Stimulated activated CD8-positive, alpha-beta memory T cell treated with anti-CD3 and anti-CD28 coated beads, Interleukin-2, amount 100 ng/mL, for 48 hours (primary cell): Measurements from ENCODE around the gene JDP2.
"Not testable (repeated sequence)": the region's sequence is repeated elsewhere in the genome, so short reads cannot be mapped to it uniquely, and the experiment has no call there.

Experiments
- DNase-seq, 2 donors: peaks; one replicate each; pipeline ENCODE4 v3.0.0-alpha.2; 2020; ENCODE audit warnings: low read depth in 2 of 2

The JDP2 gene, protein sequence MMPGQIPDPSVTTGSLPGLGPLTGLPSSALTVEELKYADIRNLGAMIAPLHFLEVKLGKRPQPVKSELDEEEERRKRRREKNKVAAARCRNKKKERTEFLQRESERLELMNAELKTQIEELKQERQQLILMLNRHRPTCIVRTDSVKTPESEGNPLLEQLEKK

DNA sequence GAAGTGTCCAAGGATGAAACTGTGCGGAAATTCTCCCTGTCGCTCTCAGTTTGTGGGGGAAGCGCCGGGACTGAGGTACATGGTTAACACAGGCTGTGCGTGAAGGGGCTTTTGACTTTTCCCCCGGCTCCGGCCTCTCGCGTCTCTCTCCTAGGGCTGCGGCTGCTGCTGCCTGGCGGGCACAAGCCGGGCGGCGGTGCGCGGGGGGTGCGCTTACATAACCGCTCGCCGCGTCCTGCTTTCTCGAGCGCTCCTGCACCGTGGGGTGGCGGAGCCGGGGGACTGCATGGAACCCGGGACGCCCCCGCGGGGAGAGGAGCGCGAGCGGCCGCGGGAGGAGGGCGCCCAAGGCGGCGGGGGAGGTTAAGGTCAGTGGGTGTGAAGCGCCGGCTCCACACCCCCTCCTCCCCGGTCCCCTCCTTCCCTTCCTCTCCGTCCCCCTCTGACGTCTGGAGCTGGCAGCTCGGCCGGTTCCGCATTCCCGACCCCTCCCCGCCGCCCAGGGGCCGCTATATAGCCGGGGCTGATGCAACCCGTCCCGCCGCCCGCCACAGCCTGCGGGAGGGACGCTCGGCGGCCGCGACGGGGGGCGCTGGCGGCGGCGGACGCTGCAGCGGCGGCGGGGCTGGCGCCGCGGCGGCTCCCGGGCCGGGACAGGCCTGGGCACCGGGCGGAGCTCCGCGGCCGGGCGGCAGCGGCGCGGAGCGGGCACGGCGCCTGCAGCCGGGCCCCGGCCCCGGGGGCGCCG lies at the start of gene JDP2:
JDP2 (plus strand) TSS at position 541 of the 748 bp plus-strand sequence. CDS start 9,899 bp downstream, outside the sequence.
- DNase-seq: peak in 1 of 2 donors; percentile 21

GRCh38 chr14:75379246-75379929 lies 48.4 kb upstream of the JDP2 start:
- DNase-seq: no peak

DNA sequence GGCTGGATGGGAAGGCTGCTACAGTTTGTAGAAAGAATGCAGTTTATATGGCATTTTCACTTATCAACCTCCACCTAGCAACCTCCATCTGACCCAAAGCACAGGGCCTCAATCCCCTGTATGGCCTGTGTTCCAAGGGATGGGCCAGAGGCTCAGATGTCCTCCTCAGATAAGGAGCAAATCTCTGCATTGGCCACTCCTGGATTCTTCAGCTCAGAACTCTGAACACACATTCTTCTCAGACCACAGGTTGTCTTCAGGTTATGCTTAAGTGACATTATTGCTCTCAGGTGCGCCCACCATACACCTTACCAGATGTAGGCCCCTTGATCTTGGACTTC lies 47.9 kb upstream of the JDP2 start:
- DNase-seq: no peak

- DNase-seq: no peak
Measured at GRCh38 chr14:75380656-75381055, 47.2 kb upstream of the JDP2 start.

DNA sequence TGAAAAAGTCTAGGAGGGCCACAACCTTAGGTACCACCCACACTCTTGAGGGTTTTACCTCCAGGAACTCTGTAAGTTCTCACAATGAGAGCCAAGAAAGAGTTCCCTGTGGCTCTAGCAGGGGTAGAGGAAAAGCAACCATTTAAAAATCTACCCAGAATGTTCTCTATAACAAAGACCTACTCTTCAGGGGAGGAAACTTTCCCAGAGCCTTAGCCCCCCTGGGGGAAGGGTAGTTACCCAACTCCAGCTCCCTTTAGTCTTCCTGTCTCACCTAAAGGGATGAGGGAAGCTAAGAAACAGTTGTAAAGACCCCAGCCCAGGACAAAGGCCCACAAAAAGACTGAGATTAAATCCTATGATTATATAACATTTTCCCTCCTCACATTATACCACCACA lies 46.2 kb upstream of the JDP2 start:
- no peak for DNase-seq

- DNase-seq: not testable (repeated sequence)
Measured at GRCh38 chr14:75383219-75383618, 44.6 kb upstream of the JDP2 start.

DNA sequence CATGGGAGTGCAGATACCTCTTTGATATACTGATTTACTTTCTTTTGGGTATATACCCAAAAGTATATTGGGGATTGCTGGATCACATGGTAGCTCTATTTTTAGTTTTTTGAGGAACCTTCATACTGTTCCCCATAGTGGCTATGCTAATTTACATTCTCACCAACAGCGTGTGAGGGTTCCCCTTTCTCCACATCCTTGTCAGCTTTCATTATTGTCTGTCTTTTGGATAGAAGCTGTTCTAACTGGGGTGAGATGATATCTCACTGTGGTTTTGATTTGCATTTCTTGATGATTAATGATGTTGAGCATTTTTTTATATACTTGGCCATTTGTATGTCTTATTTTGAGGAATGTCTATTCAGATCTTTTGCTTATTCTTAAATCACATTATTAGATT lies 44.1 kb upstream of the JDP2 start:
- no peak for DNase-seq

- no peak for DNase-seq
Measured at GRCh38 chr14:75389679-75390078, 38.1 kb upstream of the JDP2 start.

GRCh38 chr14:75390183-75390582 lies 37.6 kb upstream of the JDP2 start:
- no peak for DNase-seq

DNA sequence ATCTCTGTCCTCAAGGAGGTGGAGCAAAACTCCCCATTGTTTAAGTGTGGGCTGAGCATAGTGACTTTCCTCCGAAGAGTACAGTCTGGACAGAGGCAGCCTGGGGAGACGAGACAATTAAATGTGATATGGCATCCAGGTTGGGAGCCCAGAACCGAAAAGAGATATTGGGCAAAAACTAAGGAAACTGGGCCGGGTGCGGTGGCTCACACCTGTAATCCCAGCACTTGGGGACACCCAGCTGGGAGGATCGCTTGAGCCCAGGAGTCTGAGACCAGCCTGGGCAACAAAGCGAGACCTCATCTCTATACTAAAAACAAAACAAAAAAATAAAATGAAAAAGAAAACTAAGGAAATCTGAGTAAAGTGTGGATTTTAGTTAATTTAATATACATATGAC lies 35.9 kb upstream of the JDP2 start:
- DNase-seq: no peak

DNA sequence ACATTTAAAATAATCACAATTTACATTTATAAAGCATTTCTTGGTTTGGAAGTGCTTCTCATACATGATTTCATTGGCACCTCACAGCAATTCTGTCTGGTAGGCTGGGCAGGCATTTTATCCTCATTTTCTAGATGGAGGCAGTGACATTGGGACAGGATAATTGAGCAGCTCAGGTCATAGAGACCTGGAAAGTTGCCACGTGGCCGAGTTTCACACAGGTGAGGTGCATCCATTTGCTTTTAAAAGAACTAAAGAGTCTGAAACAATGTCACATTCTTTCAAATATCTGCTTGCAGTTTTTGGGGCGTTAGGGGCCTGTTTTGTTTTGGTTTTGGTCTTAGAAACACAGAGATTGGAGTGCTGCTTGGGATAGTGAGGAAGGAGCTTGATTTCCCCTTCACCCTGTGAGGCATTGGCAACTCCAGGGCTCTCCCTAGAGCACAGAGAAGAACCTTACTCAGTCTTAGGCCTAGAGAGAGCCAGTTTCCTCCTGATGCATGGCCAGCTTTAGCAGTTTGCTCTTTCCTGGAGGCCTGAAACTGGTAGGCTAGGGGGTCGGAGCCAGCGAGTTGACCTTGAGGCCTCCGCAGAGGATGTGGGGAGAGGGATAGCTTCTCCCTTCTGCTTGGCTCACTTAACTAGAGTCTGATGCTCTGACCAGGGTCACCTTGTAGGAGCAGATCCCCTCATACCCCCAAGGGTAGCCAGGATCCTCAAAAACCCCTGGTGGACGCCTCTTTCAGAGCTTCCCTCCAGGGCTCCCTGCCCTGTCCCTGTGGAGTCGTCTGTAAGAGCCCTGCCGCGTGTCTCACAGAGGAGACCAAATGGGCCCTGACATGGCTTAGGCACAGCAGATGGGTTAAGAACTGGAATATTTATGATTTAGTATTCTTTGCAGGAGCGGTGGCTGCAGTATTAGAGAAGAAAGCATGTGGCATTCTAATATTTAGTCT lies 34.9 kb upstream of the JDP2 start:
- DNase-seq: no peak

- no peak for DNase-seq
Measured at GRCh38 chr14:75393794-75394193, 34.0 kb upstream of the JDP2 start.

DNA sequence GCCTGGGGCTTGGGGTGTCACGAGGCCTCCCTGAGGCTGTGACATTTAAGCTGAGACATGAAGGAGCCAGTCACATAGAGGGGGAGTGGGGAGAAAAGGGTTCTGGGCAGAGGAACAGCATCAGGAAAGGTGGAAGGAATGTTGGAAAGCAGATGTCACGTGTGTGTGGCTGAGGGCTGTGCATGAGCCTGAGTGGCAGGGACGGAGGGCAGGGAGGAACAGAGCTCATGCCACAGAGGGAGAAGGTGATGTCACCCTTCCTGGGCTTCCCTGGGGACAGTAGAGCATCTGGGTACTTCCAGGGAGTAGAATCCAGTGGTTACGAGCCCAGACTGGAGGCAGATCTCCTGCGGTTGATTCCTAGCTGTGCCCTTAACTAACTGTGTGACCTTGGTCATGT lies 32.0 kb upstream of the JDP2 start:
- DNase-seq: no peak

DNA sequence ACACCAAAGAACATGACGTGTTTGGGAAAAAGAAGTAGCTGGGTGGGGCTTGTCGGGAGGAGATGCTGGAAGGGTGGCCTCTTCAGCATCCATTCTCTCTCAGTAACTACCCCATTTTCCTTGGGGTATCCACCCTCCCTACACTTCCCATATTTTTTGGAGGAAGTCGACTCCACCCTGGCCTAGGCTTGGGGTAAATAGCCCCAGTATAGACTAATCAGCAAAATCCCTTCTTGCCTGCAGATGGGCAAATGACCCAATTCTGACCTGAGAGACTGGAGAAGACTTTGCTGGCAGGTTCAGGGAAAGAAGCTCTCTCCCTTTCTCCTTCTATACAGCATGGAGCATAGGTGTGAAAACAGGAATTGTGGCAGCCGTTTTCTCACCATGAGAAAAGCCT lies 28.5 kb upstream of the JDP2 start:
- DNase-seq: no peak

DNA sequence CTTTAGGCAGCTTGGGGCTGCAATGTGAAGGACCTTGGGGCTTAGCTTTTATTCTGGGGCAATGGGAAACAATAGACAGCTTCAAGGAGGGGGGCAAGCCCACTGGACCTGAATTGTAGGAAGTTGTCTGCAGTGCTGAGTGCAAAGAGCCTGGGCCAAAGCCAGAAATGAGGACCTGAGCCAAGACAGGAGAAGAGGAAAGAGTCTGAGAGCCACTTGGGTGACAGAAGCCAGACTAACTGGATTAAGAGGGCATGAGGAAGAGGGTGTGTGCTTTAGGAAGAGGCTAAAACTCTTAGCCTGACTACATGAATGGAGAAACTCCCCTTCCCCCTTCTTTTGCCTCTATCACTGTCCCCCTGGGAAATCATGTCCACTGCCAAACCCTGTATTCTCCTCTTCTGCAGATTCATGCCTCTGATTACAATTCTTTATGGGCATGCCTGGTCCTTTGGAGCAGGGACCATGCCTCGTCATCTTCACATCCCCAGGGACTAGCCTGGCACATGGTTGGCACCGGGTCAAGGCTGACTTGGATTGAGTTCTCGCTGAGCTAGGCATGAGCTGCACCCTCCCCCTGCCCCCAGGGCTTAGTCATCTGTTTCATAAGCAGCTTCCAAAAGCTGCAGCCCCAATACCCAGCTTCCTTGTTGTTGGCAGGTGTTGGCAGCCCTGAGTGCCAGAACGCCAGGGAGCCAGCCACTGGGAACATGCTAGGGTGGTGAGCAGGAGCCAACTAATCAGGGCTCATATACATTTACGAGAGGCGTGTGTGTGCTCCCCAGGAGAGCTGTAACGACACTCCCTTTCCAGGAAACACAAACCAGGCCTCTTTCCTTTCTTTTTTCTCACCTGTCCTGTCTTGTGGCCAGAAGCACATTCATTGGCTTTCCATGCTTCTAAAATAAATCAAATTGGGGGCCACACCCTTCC lies 27.7 kb upstream of the JDP2 start:
- no peak for DNase-seq

DNA sequence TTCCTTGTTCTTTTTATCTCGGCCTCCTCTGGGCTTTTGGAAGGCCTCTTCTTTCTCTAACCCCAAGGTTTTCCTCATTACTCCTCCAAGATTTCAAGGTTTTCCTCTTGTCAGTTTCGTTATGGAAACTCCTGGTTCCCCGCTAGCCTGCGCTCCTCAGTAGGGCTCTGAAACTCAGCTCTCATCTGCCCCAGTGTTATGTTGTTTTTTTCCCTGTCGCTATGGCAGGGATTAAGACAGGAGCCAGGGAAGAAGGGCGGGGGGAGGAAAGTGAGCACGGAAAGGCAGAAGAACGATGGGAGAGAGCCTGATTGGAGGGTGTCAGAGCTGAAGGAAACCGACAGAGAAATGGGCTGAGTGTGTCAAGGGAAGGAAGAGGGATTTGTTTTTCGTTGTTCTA lies 26.5 kb upstream of the JDP2 start:
- no peak for DNase-seq

- no peak for DNase-seq
Measured at GRCh38 chr14:75402867-75403413, 24.9 kb upstream of the JDP2 start.

- DNase-seq: no peak
Measured at GRCh38 chr14:75404847-75405246, 23.0 kb upstream of the JDP2 start.

GRCh38 chr14:75406102-75406501 lies 21.7 kb upstream of the JDP2 start:
- no peak for DNase-seq

GRCh38 chr14:75406856-75407255 lies 21.0 kb upstream of the JDP2 start:
- no peak for DNase-seq
